Measurements from ENCODE around the gene TNKS2.

Gene TNKS2

GRCh38 chr10:91838199-91838598, 40.0 kb downstream of the TNKS2 start:
- Histone ChIP-seq H3K9me2 (replicated peaks; ENCODE audit: low read depth, low read length) (no peaks in the 10 kb centered on the region), H3K9ac (ENCODE audit: low read depth, low read length, poor library complexity, severe bottlenecking) (no peak overlapping the region), H3F3A (ENCODE audit: low read depth) (no peaks in the 10 kb centered on the region), H3K4me2 (ENCODE audit: low read depth, low read length, poor library complexity, severe bottlenecking) (no peak overlapping the region), H3K9me3 (ENCODE audit: insufficient read depth, low read depth, low read length) (no peaks in the 10 kb centered on the region), H3K27me3 (ENCODE audit: insufficient read depth, low read length, poor library complexity, severe bottlenecking) (no peaks in the 10 kb centered on the region), H3K79me2 (ENCODE audit: insufficient read depth, low read length) (no peaks in the 10 kb centered on the region), H3K4me1 (ENCODE audit: insufficient read depth, low read length, poor library complexity, severe bottlenecking) (no peaks in the 10 kb centered on the region), H3K4me3 (ENCODE audit: low read length, poor library complexity, severe bottlenecking) (no peak overlapping the region), H3K36me3 (ENCODE audit: insufficient read depth, low read length) (peaks cover 81% of the 10 kb centered on the region), H4K20me1 (ENCODE audit: insufficient read depth, low read length, poor library complexity, severe bottlenecking) (no peaks in the 10 kb centered on the region), H2AFZ (ENCODE audit: low read length) (no peak overlapping the region)
- TF ChIP-seq CTCF (conservative IDR thresholded peaks at IDR 0.05; ENCODE audit: low read length): no peak

- H3K9ac ChIP-seq (ENCODE audit: low read depth, low read length, poor library complexity, severe bottlenecking): no peak overlapping the region
- TF ChIP-seq CTCF (conservative IDR thresholded peaks at IDR 0.05; ENCODE audit: low read length) (no peak), EZH2phosphoT487 (IDR thresholded peaks at IDR 0.05; ENCODE audit: borderline replicate concordance) (no peak)
- H3K9me2 ChIP-seq (replicated peaks; ENCODE audit: low read depth, low read length): no peaks in the 10 kb centered on the region
- no peaks in the 10 kb centered on the region for H3K27me3 ChIP-seq (ENCODE audit: insufficient read depth, low read length, poor library complexity, severe bottlenecking)
- peaks cover 85% of the 10 kb centered on the region for H3K36me3 ChIP-seq (ENCODE audit: insufficient read depth, low read length)
- H3K4me2 ChIP-seq (ENCODE audit: low read depth, low read length, poor library complexity, severe bottlenecking): no peak overlapping the region
- no peaks in the 10 kb centered on the region for H3K79me2 ChIP-seq (ENCODE audit: insufficient read depth, low read length)
- H3K4me3 ChIP-seq (ENCODE audit: low read length, poor library complexity, severe bottlenecking): no peak overlapping the region
- H3K9me3 ChIP-seq (ENCODE audit: insufficient read depth, low read depth, low read length): no peaks in the 10 kb centered on the region
- no peak overlapping the region for H2AFZ ChIP-seq (ENCODE audit: low read length)
- H3F3A ChIP-seq (ENCODE audit: low read depth): no peaks in the 10 kb centered on the region
- no peaks in the 10 kb centered on the region for H4K20me1 ChIP-seq (ENCODE audit: insufficient read depth, low read length, poor library complexity, severe bottlenecking)
- H3K4me1 ChIP-seq (ENCODE audit: insufficient read depth, low read length, poor library complexity, severe bottlenecking): no peaks in the 10 kb centered on the region
These were observed 44.9 kb downstream of the TNKS2 start for GRCh38 chr10:91843083-91843482.

- Histone ChIP-seq H3K79me2 (ENCODE audit: insufficient read depth, low read length) (no peaks in the 10 kb centered on the region), H3F3A (ENCODE audit: low read depth) (no peaks in the 10 kb centered on the region), H3K27me3 (ENCODE audit: insufficient read depth, low read length, poor library complexity, severe bottlenecking) (no peaks in the 10 kb centered on the region), H3K4me3 (ENCODE audit: low read length, poor library complexity, severe bottlenecking) (no peak overlapping the region), H3K9me3 (ENCODE audit: insufficient read depth, low read depth, low read length) (no peaks in the 10 kb centered on the region), H2AFZ (ENCODE audit: low read length) (no peak overlapping the region), H3K4me2 (ENCODE audit: low read depth, low read length, poor library complexity, severe bottlenecking) (no peak overlapping the region), H3K9me2 (replicated peaks; ENCODE audit: low read depth, low read length) (no peaks in the 10 kb centered on the region), H3K9ac (ENCODE audit: low read depth, low read length, poor library complexity, severe bottlenecking) (no peak overlapping the region), H3K4me1 (ENCODE audit: insufficient read depth, low read length, poor library complexity, severe bottlenecking) (no peaks in the 10 kb centered on the region), H4K20me1 (ENCODE audit: insufficient read depth, low read length, poor library complexity, severe bottlenecking) (no peaks in the 10 kb centered on the region), H3K36me3 (ENCODE audit: insufficient read depth, low read length) (peaks cover 78% of the 10 kb centered on the region)
- TF ChIP-seq EZH2phosphoT487 (IDR thresholded peaks at IDR 0.05; ENCODE audit: borderline replicate concordance) (no peak), CTCF (conservative IDR thresholded peaks at IDR 0.05; ENCODE audit: low read length) (peak; percentile 64)
These were observed 58.4 kb downstream of the TNKS2 start for GRCh38 chr10:91856637-91857036.

All from Loucy (cell line).